ENCODE results near the gene RPS29.
"Not testable (repeated sequence)": the region's sequence is repeated elsewhere in the genome, so short reads cannot be mapped to it uniquely, and the experiment has no call there.

RPS29 gene

GRCh38 chr14:49585803-49586672, at the start of gene RPS29:
RPS29 (minus strand) TSS chr14:49586380; CDS start chr14:49586346, 34 bp downstream.
- DNase-seq (ENCODE audit: low read depth, low spot score): peak; percentile 100

DNA sequence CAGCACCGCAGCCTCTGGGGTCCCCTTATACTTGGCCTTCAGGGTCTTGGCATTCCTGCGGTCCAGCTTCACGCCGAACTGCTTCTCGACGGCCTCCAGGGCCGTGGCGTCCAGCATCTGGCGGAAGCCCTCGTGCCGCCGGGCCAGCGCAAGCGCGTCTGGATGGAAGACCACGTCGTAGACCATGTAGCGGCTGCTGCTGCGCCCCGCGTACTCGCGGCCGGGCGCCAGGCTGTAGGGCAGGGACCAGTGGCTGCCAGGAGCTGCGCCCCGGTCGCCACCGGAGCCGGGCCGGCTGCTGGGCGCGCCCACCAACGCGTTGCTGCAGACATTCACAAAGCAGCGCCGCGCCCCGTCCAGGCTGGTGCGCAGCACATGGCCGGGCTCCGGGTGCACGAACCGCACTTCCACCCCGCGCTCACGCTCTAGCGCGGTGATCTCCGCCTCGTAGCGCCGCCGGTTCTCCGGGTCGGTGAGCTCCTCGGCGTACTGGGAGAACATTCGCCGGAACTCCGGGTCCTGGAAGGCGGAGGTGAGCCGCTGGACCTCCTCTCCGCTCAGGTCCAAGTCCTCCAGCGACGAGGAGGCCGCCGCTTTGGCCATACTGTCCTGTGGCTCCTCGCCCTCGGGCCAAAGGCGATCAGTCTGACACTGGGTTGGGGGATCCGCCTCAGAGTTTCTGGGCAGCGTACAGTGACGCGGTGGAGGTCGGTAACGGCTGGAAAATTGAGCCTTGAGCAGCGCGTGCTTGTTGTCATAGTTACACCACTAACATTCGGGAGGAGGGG, 48.6 kb upstream of the RPS29 start, which contains the start of gene DNAAF2:
DNAAF2 (minus strand) TSS at position 698 of the 788 bp plus-strand sequence; CDS start at position 603, 95 bp downstream.
- DNase-seq (ENCODE audit: low read depth, low spot score): peak; percentile 88

DNA sequence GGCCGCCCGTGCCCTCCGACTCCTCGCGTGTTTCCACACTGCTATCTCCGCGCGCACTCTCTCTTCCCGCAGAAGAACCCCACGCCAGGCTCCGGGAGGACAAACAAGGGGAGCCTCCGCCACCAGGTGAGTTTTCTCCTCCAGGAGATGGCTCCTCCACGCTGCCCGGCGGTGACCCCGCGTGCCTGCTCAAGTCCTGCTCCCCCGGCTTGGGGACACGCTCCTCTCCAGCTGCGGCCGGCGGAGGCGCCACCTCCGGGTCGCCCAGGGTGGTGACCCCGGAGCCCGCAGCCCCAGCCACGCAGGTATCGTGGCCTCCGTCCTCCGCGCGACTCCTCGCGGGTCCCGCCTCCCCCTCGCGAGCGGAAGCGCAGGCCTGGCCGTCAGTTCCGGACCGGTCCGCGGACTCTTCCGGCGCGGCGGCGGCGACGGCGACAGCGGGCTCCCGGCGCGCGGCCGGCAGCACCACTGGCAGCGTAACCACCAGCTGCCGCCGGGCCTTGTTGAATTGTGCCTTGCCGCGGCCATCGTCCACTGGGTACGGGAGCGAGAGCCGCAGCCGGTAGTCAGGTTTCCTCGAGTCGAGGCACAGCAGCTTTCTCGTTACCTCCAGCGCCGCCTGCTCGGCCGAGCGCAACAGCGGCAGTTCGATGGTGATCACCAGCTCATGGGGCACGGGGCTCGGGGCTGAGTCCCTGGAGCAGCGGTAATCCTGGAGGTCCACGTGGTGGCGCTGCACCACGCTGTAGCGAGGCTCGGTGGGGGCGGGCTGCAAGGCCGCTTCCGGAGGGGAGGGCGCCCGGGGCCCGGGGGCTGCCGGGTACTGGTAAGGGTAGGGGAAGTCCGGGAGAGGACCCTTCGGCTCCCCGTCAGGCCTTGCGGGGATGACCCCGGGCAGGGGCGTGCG, 47.7 kb upstream of the RPS29 start:
- peak; percentile 99 for DNase-seq (ENCODE audit: low read depth, low spot score)

GRCh38 chr14:49623941-49624839, 38.0 kb upstream of the RPS29 start:
- no peak for DNase-seq (ENCODE audit: low read depth, low spot score)

DNA sequence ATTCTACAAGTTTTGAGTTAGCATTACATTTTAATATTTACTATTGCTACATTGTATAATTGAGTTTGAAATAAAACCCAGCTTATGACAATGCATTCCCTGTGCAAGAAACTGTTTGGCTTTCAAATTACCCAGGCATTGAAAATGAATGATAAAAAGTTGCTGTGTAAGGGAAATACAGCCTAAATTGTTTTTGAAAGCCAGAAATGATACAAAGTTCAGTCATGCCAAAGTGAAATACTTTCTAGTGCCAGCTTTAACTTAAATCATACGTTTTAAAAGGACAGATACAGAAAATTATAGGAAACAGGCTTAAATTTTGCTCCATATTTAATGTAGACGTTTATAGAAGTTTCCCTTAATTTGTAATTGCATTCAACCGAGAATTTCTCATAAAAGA, 37.2 kb upstream of the RPS29 start:
- DNase-seq (ENCODE audit: low read depth, low spot score): no peak

DNA sequence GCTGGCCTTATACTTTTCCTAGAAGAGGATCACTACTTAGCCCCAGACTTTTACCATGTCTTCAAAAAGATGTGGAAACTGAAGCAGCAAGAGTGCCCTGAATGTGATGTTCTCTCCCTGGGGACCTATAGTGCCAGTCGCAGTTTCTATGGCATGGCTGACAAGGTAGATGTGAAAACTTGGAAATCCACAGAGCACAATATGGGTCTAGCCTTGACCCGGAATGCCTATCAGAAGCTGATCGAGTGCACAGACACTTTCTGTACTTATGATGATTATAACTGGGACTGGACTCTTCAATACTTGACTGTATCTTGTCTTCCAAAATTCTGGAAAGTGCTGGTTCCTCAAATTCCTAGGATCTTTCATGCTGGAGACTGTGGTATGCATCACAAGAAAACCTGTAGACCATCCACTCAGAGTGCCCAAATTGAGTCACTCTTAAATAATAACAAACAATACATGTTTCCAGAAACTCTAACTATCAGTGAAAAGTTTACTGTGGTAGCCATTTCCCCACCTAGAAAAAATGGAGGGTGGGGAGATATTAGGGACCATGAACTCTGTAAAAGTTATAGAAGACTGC, 35.9 kb upstream of the RPS29 start:
- DNase-seq (ENCODE audit: low read depth, low spot score): no peak

GRCh38 chr14:49621114-49621881, 35.1 kb upstream of the RPS29 start:
- peak; percentile 84 for DNase-seq (ENCODE audit: low read depth, low spot score)

DNA sequence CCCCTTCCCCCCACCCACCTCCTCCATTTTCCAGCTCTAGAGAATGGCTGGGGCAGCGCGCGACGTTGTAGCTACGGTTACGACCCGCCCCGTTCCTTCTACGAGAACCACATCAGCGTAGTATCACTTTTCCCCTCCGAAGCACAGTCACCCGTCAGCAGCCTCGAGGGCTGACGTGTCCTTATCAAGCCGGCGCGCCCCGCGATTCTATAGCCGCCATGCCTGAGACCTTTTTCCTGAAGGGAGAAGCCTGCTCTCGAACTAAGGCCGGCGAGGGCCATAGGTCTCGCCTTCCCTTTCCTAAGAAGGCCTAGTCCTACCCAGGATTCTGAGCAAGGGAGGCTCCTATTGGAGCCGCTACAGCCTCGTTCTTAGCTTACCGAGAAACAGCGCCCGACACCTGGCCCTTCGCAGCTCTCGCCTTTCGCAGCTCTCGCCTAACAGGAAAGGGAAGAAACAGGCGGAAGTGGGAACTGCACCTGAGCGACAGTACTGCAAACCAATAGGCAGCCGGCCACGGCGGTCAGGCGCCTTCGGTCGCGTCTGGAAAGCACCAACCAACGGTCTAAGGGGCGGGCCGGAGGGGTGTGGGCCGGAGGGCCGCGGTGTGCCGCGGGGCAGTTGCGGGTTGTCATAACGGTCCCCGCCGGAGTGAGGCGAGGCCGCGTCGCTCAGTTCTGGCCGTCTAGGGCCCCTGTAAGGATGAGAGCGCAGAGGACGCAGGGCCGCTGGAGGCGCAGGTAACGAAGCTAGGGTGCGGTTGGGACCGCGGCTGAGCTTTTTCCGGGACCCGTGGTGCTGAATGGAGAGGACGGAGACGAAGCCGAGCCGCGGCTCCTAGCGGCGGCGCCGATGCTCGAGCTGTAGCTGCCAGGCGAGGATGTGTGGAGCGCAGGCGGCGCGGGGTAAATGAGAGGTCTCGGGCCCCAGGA, 34.3 kb upstream of the RPS29 start, which contains the start of the genes MGAT2 and RPL36AL:
MGAT2 (plus strand) TSS at position 618 of the 932 bp plus-strand sequence. CDS start 470 bp downstream, outside the sequence.
RPL36AL (minus strand) TSS at position 445 of the 932 bp plus-strand sequence. CDS start 1,522 bp downstream, outside the sequence.
- DNase-seq (ENCODE audit: low read depth, low spot score): peak; percentile 99

DNA sequence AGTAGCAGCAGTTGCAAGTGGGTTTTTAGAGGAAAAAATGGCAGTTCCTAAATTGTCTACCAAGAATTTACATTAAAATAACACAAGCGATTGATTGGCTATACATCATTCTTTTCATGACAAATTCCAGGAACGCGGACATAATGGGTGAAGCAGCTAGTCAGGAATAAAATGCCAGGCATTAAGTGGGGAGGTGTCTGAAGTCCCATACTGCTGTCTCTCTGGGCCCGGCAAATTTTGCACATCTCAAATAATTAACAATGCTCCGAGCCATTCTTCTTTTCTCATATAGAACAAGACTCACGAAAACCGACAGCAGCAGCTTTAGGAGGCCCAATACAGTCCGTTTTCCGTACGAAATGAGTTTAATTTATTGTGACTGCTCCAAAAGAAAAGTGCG, 33.5 kb upstream of the RPS29 start:
- no peak for DNase-seq (ENCODE audit: low read depth, low spot score)

DNA sequence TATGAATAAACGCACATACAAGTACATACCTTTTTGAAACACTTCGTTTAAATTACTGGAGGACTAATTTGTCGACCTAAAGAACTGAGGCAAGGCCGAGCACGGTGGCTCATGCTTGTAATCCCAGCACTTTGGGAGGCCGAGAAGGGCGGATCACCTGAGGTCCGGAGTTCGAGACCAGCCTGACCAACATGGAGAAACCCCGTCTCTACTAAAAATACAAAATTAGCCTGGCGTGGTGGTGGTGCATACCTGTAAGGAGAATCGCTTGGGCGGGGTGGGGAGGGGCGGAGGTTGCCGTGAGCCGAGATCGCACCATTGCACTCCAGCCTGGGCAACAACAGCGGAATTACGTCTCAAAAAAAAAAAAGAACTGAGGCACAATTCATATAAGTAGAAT, 33.1 kb upstream of the RPS29 start:
- DNase-seq (ENCODE audit: low read depth, low spot score): not testable (repeated sequence)

- no peak for DNase-seq (ENCODE audit: low read depth, low spot score)
Measured at GRCh38 chr14:49617852-49618519, 31.8 kb upstream of the RPS29 start.

DNA sequence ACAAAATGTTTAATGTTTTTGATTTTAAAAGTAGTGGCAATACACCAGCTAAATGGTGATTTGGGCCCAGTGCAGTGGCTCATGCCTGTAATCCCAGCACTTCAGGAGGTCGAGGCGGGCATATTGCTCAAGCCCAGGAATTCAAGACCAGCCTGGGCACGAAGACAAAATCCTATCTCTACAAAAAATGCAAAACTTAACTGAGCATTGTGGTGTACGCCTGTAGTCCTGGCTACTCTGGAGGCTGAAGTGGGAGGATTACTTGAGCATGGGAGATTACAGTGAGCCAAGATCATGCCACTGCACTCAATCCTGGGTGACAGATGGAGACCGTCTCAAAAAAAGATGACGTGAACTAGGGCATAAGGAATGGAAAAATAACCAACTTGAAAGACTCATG, 29.6 kb upstream of the RPS29 start:
- DNase-seq (ENCODE audit: low read depth, low spot score): no peak

DNA sequence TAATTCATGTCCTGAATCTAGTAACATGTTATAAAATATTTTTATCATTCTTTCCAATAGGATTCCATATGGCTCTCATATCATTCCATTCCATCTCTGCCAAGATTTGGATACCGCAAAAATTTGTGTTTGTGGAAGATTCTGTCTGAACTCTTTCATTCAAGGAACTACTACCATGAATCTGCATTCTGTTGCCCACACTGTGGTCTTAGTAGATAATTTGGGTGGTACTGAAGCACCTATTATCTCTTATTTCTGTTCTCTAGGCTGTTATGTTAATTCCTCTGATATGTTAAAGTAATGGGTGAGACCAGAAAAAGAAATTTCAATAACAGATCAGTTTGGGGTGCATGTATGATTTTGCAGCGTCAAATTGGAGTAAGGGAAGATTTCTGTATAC, 28.0 kb upstream of the RPS29 start:
- no peak for DNase-seq (ENCODE audit: low read depth, low spot score)

DNA sequence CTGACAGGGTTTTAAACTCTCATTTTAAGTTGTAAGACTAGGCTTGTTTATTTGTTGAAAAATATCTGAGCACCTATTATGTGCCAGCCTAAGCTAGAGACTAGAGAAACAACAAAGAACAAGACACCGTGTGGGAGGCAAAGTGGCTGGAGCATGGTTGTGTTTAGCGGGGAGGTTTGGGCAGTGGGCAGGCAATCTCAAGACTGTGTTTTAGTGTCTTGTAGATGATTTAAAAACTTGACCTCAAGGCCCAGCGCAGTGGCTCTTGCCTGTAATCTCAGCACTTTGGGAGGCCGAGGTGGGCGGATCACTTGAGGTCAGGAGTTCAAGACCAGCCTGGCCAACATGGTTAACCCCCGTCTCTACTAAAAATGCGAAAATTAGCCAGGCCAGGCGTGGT, 26.5 kb upstream of the RPS29 start:
- DNase-seq (ENCODE audit: low read depth, low spot score): no peak

- DNase-seq (ENCODE audit: low read depth, low spot score): no peak
Measured at GRCh38 chr14:49612251-49612650, 26.1 kb upstream of the RPS29 start.

DNA sequence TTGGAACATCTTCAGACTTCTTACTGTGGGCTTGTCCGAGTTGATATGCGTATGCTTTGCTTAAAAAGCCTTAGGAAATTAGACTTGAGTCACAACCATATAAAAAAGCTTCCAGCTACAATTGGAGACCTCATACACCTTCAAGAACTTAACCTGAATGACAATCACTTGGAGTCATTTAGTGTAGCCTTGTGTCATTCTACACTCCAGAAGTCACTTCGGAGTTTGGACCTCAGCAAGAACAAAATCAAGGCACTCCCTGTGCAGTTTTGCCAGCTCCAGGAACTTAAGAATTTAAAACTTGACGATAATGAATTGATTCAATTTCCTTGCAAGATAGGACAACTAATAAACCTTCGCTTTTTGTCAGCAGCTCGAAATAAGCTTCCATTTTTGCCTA, 21.4 kb upstream of the RPS29 start:
- no peak for DNase-seq (ENCODE audit: low read depth, low spot score)

Data from astrocyte of the hippocampus (primary cell).